ENCODE measurements around the gene KPNA2. TPM values are rescaled to one million over a fixed set of nuclear protein-coding genes. Genes with fewer than 3 reads are reported as not detected.

KPNA2 gene
- total and polyA plus RNA-seq, 9 of the 15 experiments (the other 6 are each of a cell fraction or from before 2014, with no cell fraction given), result 132 to 984 (median 241) TPM

DNA sequence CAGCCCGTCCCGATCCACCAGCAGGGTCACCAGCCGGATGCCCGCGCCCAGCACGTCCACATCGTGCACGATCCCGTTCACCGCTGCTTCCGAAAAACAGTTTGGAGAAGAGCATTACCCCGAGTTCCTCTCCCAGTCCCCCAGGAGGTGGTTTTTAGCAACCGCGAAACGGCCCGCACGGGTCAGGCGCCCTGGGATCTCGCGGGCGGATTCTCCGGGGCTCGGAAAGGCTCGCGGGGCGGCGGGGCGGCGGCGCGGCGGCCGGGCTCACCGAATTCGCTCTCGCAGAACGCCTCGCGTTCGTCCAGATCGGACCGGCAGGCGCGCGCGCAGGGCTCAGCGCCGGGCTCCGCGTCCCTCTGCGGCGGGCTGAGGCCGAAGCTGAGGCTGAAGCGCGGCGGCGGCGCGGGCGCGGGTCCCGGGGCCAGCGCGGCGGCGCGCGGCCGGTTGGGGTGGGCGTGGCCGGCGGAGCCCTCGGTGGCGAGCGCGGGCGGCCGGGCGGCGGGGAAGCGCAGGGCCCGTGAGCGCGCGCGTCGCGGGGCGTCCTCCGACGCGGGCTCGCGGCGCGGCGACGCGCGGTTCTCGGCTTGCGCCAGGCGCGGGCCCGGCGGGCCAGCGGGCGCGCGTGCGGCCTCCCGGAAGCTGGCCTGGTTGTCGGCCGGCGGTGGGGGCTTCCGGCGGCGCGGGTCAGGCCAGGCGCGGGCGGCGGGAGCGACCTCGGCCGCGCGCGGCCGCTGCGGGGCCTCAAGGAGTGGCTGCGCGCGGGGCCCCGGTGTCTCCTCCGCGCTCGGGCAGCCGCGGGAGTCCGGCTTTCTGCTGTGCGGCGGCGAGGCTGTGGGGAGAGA, 42.2 kb upstream of the KPNA2 start (continued):
- TF ChIP-seq, protein P1, sequence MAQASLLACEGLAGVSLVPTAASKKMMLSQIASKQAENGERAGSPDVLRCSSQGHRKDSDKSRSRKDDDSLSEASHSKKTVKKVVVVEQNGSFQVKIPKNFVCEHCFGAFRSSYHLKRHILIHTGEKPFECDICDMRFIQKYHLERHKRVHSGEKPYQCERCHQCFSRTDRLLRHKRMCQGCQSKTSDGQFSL (CRISPR knock-in tag; IDR thresholded peaks at IDR 0.05), result 0 out of 2 replicates have a peak, but pooled peaks have one; percentile 26
- TF ChIP-seq, protein P1 (tag; IDR thresholded peaks at IDR 0.05), result no peak
- TF ChIP-seq HMGN3 (IDR thresholded peaks at IDR 0.05; ENCODE audit: borderline replicate concordance, extremely low read depth, insufficient read length, low read depth, low read length), result peak; percentile 67
- TF ChIP-seq PHF21A (IDR thresholded peaks at IDR 0.05; ENCODE audit: borderline replicate concordance, low read depth), result no peak
- TF ChIP-seq XRCC5 (IDR thresholded peaks at IDR 0.05; ENCODE audit: low read depth, low read length), result no peak
- no peak for TF ChIP-seq ID3 (CRISPR knock-in tag; IDR thresholded peaks at IDR 0.05)
- 0 out of 2 replicates have a peak, but pooled peaks have one; percentile 24 for TF ChIP-seq ID3 (tag; IDR thresholded peaks at IDR 0.05)
- no peak for TF ChIP-seq POLR3G (IDR thresholded peaks at IDR 0.05; ENCODE audit: extremely low read depth, insufficient read length, insufficient replicate concordance)
- no peak for TF ChIP-seq EGR1 (conservative IDR thresholded peaks at IDR 0.05)
- no peak for TF ChIP-seq ZFP1 (CRISPR knock-in tag; IDR thresholded peaks at IDR 0.05)
- no peak for TF ChIP-seq TAF9B (IDR thresholded peaks at IDR 0.05; ENCODE audit: partially characterized antibody)
- no peak for TF ChIP-seq CBFA2T3 (IDR thresholded peaks at IDR 0.05)
- peak; percentile 75 for TF ChIP-seq SMAD4 (CRISPR knock-in tag; conservative IDR thresholded peaks at IDR 0.05)
- no peak for TF ChIP-seq LARP7 (IDR thresholded peaks at IDR 0.05)
- no peak; the same call in 1 of the 2 replicates for TF ChIP-seq ZFX (CRISPR knock-in tag; IDR thresholded peaks at IDR 0.05)
- TF ChIP-seq, protein P2, sequence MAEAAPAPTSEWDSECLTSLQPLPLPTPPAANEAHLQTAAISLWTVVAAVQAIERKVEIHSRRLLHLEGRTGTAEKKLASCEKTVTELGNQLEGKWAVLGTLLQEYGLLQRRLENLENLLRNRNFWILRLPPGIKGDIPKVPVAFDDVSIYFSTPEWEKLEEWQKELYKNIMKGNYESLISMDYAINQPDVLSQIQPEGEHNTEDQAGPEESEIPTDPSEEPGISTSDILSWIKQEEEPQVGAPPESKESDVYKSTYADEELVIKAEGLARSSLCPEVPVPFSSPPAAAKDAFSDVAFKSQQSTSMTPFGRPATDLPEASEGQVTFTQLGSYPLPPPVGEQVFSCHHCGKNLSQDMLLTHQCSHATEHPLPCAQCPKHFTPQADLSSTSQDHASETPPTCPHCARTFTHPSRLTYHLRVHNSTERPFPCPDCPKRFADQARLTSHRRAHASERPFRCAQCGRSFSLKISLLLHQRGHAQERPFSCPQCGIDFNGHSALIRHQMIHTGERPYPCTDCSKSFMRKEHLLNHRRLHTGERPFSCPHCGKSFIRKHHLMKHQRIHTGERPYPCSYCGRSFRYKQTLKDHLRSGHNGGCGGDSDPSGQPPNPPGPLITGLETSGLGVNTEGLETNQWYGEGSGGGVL (CRISPR knock-in tag; IDR thresholded peaks at IDR 0.05), result no peak
- TF ChIP-seq CHD1 (IDR thresholded peaks at IDR 0.05; ENCODE audit: low read length), result peak; percentile 80
- TF ChIP-seq, protein P3, sequence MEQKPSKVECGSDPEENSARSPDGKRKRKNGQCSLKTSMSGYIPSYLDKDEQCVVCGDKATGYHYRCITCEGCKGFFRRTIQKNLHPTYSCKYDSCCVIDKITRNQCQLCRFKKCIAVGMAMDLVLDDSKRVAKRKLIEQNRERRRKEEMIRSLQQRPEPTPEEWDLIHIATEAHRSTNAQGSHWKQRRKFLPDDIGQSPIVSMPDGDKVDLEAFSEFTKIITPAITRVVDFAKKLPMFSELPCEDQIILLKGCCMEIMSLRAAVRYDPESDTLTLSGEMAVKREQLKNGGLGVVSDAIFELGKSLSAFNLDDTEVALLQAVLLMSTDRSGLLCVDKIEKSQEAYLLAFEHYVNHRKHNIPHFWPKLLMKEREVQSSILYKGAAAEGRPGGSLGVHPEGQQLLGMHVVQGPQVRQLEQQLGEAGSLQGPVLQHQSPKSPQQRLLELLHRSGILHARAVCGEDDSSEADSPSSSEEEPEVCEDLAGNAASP (IDR thresholded peaks at IDR 0.05), result no peak
- TF ChIP-seq NKRF (IDR thresholded peaks at IDR 0.05; ENCODE audit: borderline replicate concordance), result no peak
- TF ChIP-seq POLR2B (IDR thresholded peaks at IDR 0.05; ENCODE audit: low read depth, partially characterized antibody), result no peak
- no peak for TF ChIP-seq PURB (CRISPR knock-in tag; IDR thresholded peaks at IDR 0.05; ENCODE audit: low read depth)
- no peak for TF ChIP-seq ADNP (tag; IDR thresholded peaks at IDR 0.05)

Measured in K562 (cell line).